ENCODE results near the gene MVB12B.

Gene MVB12B

DNA sequence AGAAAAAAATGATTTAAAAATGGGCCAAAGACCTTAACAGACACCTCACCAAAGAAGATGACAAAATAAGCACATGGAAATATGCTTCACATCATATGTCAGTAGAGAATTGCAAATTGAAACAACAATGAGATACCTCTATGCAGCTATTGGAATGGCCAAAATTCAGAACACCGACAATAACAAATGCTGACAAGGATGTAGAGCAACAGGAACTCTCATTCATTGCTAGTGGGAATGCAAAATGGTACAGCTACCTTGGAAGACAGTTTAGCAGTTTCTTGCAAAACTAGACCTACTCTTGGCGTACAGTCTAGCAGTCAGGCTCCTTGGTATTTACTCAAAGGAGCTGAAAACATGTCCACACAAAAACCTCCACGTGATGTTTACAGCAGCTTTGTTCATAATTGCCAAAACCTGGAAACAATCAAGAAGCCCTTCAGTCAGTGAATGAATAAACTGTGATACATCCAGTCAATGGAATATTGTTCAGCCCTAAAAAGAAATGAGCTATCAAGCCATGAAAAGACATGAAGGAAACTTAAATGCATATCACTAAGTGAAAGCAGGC lies 10.5 kb upstream of the MVB12B start:
- TF ChIP-seq ZBTB7A (IDR thresholded peaks at IDR 0.05; ENCODE audit: low read depth), result no peak
- TF ChIP-seq FOXM1 (IDR thresholded peaks at IDR 0.05; ENCODE audit: borderline replicate concordance, low read depth), result no peak
- TF ChIP-seq CEBPB (IDR thresholded peaks at IDR 0.05), result no peak
- no peak for TF ChIP-seq TCF12 (IDR thresholded peaks at IDR 0.05; ENCODE audit: low read depth)
- no peak for TF ChIP-seq YY1 (IDR thresholded peaks at IDR 0.05; ENCODE audit: low read depth)
- TF ChIP-seq, protein P1, sequence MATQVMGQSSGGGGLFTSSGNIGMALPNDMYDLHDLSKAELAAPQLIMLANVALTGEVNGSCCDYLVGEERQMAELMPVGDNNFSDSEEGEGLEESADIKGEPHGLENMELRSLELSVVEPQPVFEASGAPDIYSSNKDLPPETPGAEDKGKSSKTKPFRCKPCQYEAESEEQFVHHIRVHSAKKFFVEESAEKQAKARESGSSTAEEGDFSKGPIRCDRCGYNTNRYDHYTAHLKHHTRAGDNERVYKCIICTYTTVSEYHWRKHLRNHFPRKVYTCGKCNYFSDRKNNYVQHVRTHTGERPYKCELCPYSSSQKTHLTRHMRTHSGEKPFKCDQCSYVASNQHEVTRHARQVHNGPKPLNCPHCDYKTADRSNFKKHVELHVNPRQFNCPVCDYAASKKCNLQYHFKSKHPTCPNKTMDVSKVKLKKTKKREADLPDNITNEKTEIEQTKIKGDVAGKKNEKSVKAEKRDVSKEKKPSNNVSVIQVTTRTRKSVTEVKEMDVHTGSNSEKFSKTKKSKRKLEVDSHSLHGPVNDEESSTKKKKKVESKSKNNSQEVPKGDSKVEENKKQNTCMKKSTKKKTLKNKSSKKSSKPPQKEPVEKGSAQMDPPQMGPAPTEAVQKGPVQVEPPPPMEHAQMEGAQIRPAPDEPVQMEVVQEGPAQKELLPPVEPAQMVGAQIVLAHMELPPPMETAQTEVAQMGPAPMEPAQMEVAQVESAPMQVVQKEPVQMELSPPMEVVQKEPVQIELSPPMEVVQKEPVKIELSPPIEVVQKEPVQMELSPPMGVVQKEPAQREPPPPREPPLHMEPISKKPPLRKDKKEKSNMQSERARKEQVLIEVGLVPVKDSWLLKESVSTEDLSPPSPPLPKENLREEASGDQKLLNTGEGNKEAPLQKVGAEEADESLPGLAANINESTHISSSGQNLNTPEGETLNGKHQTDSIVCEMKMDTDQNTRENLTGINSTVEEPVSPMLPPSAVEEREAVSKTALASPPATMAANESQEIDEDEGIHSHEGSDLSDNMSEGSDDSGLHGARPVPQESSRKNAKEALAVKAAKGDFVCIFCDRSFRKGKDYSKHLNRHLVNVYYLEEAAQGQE (IDR thresholded peaks at IDR 0.05; ENCODE audit: low read depth), result no peak
- TF ChIP-seq, protein P2, sequence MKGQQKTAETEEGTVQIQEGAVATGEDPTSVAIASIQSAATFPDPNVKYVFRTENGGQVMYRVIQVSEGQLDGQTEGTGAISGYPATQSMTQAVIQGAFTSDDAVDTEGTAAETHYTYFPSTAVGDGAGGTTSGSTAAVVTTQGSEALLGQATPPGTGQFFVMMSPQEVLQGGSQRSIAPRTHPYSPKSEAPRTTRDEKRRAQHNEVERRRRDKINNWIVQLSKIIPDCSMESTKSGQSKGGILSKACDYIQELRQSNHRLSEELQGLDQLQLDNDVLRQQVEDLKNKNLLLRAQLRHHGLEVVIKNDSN (IDR thresholded peaks at IDR 0.05), result no peak
- TF ChIP-seq NFIC (IDR thresholded peaks at IDR 0.05), result no peak
- no peak for TF ChIP-seq CREB1 (IDR thresholded peaks at IDR 0.05; ENCODE audit: low read depth)
- no peak for TF ChIP-seq TAF1 (IDR thresholded peaks at IDR 0.05; ENCODE audit: low read depth)
- no peak for TF ChIP-seq EGR1 (IDR thresholded peaks at IDR 0.05)
- no peak for TF ChIP-seq EP300 (IDR thresholded peaks at IDR 0.05; ENCODE audit: borderline replicate concordance)

DNA sequence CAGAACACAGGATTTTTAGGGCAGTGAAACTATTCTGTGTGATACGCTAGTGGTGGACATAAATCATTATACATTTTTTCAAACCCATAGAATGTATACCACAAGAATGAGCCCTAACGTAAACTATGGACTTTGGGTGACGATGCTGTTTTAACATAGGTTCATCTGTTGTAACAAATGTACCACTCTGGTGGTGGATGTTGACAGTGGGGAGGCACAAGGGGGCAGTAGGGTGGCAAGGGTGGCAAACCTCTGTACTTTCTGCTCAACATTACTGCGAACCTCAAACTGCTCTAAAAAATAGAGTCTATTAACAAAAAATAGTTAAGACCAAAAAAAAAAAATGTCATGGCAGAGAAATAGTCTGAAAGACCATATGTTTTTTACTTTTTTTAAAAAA lies 9.1 kb upstream of the MVB12B start:
- TF ChIP-seq YY1 (IDR thresholded peaks at IDR 0.05; ENCODE audit: low read depth) (no peak), ZBTB7A (IDR thresholded peaks at IDR 0.05; ENCODE audit: low read depth) (no peak), TCF12 (IDR thresholded peaks at IDR 0.05; ENCODE audit: low read depth) (no peak), RAD21 (IDR thresholded peaks at IDR 0.05; ENCODE audit: low read depth) (peak; percentile 34), TAF1 (IDR thresholded peaks at IDR 0.05; ENCODE audit: low read depth) (no peak), CREB1 (IDR thresholded peaks at IDR 0.05; ENCODE audit: low read depth) (no peak), TEAD4 (IDR thresholded peaks at IDR 0.05) (no peak)

DNA sequence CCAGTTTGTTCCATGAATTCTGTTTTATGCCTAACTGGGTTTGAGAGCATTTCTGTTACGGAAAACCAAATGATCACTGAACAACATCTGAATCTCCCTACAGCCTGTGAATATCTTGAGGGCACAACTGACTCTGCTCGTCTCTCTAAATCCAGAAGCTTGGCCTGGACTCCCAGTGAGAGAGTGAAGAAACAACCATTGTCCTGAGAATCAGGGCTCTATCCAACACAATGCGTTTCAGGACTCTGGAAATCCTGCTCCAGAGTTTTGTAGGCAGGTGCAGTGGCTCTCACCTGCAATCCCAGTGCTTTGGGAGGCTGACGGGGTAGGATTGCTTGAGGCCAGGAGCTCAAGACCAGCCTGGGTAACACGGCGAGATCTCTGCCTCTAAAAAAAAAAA lies 7.8 kb upstream of the MVB12B start:
- TF ChIP-seq, protein P2 (IDR thresholded peaks at IDR 0.05), result no peak
- no peak for TF ChIP-seq NFIC (IDR thresholded peaks at IDR 0.05)
- TF ChIP-seq, protein P1 (IDR thresholded peaks at IDR 0.05; ENCODE audit: low read depth), result no peak
- no peak for TF ChIP-seq TAF1 (IDR thresholded peaks at IDR 0.05; ENCODE audit: low read depth)
- no peak for TF ChIP-seq EP300 (IDR thresholded peaks at IDR 0.05; ENCODE audit: borderline replicate concordance)
- TF ChIP-seq CEBPB (IDR thresholded peaks at IDR 0.05), result no peak
- TF ChIP-seq, protein P3, sequence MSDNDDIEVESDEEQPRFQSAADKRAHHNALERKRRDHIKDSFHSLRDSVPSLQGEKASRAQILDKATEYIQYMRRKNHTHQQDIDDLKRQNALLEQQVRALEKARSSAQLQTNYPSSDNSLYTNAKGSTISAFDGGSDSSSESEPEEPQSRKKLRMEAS (IDR thresholded peaks at IDR 0.05), result no peak
- no peak for TF ChIP-seq TCF12 (IDR thresholded peaks at IDR 0.05; ENCODE audit: low read depth)
- no peak for TF ChIP-seq EGR1 (IDR thresholded peaks at IDR 0.05)

DNA sequence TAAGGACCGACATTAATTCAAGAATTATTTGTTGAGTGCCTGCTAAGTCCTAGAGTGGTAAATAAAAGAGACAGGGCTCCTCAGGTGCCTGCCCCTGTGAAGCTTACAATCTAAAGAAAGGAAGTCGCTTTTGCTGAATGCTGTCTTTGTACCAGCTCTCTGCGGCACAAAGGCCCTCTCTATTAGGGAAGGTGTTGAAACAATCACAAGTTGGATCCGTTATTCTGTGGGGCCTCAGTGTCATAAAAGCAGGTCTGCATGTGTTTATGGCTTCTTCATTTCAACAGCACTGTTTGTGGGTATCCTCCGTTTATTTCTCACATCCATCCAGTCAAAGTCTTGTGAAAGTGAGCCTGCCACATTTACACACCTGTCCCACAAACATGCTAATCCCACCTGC lies 7.0 kb upstream of the MVB12B start:
- no peak for TF ChIP-seq TEAD4 (IDR thresholded peaks at IDR 0.05)
- no peak for TF ChIP-seq EGR1 (IDR thresholded peaks at IDR 0.05)
- TF ChIP-seq EP300 (IDR thresholded peaks at IDR 0.05; ENCODE audit: borderline replicate concordance), result no peak
- no peak for TF ChIP-seq ZBTB7A (IDR thresholded peaks at IDR 0.05; ENCODE audit: low read depth)
- TF ChIP-seq, protein P2 (IDR thresholded peaks at IDR 0.05), result no peak
- TF ChIP-seq, protein P1 (IDR thresholded peaks at IDR 0.05; ENCODE audit: low read depth), result no peak
- TF ChIP-seq TAF1 (IDR thresholded peaks at IDR 0.05; ENCODE audit: low read depth), result no peak
- TF ChIP-seq CEBPB (IDR thresholded peaks at IDR 0.05), result no peak
- TF ChIP-seq TCF12 (IDR thresholded peaks at IDR 0.05; ENCODE audit: low read depth), result no peak
- TF ChIP-seq CREB1 (IDR thresholded peaks at IDR 0.05; ENCODE audit: low read depth), result no peak
- TF ChIP-seq NFIC (IDR thresholded peaks at IDR 0.05), result no peak
- no peak for TF ChIP-seq RAD21 (IDR thresholded peaks at IDR 0.05; ENCODE audit: low read depth)
- TF ChIP-seq YY1 (IDR thresholded peaks at IDR 0.05; ENCODE audit: low read depth), result no peak
- TF ChIP-seq, protein P3 (IDR thresholded peaks at IDR 0.05), result no peak
- no peak for TF ChIP-seq FOXM1 (IDR thresholded peaks at IDR 0.05; ENCODE audit: borderline replicate concordance, low read depth)

All from Ishikawa (cell line).